Keratinocyte (primary cell): ENCODE data around the gene DUSP3.

Source experiments
- CTCF ChIP-seq, 3 experiments: IDR thresholded peaks in 1 of 3; conservative IDR thresholded peaks in 1 of 3; optimal IDR thresholded peaks in 1 of 3; 2 replicates in 2 of 3; 3 replicates in 1 of 3; pipeline versions ENCODE3 to v1.5.1; 2011; ENCODE audit warnings: low read length in 3 of 3, mild to moderate bottlenecking in 3 of 3, moderate library complexity in 2 of 3, control low read depth in 1 of 3, inconsistent platforms in 1 of 3; ENCODE audit not compliant: insufficient read depth in 2 of 3; ENCODE audit errors: extremely low read depth in 1 of 3
- EZH2 ChIP-seq: IDR thresholded peaks from one replicate; pipeline ENCODE4 v1.6.1; 2012; ENCODE audit warnings: inconsistent platforms, mild to moderate bottlenecking, low read length, moderate library complexity

GRCh38 chr17:43779145-43780125 lies 658 bp upstream of the DUSP3 start:
- TF ChIP-seq EZH2 (no peak), CTCF (optimal IDR thresholded peaks at IDR 0.05 in 1 of 3, IDR thresholded peaks at IDR 0.05 in 1 of 3, conservative IDR thresholded peaks at IDR 0.05 in 1 of 3; ENCODE audit: extremely low read depth in 1 of 3, insufficient read depth in 2 of 3, low read length in 3 of 3) (no peak)
